ENCODE data around the gene MAPK8IP2.

- no peak for TF ChIP-seq CTCF (IDR thresholded peaks at IDR 0.05)
- TF ChIP-seq POLR2A (IDR thresholded peaks at IDR 0.05) = no peak
These were observed 40.6 kb upstream of the MAPK8IP2 start for GRCh38 chr22:50560034-50560433.

All from adrenal gland (tissue), 5 donors.